Stimulated activated CD4-positive, alpha-beta T cell treated with anti-CD3 and anti-CD28 coated beads, Interleukin-1b, Interleukin-23, amount 100 ng/mL, for 24 hours (primary cell): Measurements from ENCODE around the gene TAB2.
"Not testable (repeated sequence)": the region's sequence is repeated elsewhere in the genome, so short reads cannot be mapped to it uniquely, and the experiment has no call there.

ENCODE experiments used
- DNase-seq, 4 experiments: peaks; one replicate each; pipeline ENCODE4 v3.0.0-alpha.2; 2020; ENCODE audit warnings: low read depth in 4 of 4, low spot score in 1 of 4

Gene TAB2

GRCh38 chr6:149440735-149441671, 123.5 kb downstream of the TAB2 start:
- DNase-seq = no peak

GRCh38 chr6:149441740-149442139, 124.2 kb downstream of the TAB2 start:
- no peak for DNase-seq

- DNase-seq = no peak
Measured at GRCh38 chr6:149443411-149444181, 126.1 kb downstream of the TAB2 start.

DNA sequence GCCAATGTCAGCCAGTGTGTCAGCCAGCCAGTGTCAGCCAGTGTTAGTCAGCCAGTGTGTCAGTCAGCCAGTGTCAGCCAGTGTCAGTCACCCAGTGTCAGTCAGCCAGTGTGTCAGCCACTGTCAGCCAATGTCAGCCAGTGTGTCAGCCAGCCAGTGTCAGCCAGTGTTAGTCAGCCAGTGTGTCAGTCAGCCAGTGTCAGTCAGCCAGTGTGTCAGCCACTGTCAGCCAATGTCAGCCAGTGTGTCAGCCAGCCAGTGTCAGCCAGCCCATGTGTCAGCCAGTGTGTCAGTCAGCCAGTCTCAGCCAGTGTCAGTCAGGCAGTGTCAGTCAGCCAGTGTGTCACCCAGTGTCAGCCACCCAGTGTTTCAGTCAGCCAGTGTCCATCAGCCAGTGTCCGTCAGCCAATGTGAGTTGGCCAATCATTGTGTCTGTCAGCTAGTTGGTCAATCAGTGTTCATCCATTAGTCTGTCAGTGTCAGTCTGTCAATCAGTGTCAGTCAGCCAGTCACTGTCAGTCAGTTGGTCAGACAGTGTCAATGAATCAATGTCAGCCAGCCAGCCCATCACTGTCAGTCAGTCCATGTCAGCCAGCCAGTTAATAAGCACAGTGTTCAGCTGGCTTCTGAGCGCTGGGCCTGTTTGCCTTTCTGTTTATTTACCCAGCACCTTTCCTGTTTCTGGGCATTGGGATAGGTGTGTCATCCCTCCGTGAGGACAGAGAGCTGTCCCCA, 127.0 kb downstream of the TAB2 start:
- DNase-seq = not testable (repeated sequence)

DNA sequence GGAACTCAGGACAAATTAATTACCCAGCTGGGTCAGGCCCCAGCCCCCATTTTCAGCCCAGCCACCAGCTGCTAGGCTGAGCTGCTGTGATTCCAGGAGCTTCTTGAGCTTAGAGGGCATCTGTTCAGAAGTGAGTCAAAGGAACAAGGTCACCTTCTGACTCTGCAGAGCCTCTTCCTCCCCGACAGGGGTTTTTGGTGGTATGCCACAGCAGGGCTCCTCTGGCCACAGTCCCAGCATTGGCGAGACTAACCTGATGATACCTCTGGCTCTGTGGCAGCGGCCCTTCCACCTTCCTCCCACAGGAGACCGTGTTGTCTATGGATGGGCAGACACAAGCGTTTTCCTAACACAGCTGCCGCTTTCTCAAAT, 127.6 kb downstream of the TAB2 start:
- no peak for DNase-seq

- no peak for DNase-seq
Measured at GRCh38 chr6:149445573-149445972, 128.1 kb downstream of the TAB2 start.

- no peak for DNase-seq
Measured at GRCh38 chr6:149446791-149447376, 129.4 kb downstream of the TAB2 start.

DNA sequence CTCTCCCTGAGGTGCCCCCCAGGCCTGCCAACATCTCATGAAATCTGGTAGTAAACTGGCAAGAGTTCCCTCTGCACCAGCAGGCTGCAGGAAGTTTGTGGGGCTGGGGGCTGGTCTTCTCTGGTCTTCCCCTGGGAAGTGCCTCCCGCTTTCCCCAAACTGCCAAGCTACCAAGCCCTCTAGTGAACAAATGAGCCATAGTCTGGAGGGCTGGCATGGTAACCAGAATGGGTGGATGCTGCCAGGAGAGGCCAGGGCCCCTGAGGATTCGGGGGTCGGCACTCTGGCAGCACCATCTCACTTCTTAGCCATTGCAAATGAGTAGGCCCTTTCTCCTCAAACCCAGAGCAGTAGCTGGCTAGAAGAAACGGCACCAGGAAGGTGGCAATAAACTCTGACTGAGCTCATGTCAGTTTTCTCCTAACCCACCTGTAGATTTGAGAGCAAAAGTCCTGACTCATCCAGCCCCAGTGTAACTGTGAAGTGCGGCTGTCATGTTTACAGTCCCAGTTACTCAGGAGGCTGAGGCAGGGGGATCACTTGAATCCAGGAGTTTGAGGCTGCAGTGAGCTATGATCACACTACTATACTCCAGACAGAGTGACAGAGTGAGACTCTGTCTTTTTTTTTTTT, 131.4 kb downstream of the TAB2 start:
- DNase-seq = no peak

DNA sequence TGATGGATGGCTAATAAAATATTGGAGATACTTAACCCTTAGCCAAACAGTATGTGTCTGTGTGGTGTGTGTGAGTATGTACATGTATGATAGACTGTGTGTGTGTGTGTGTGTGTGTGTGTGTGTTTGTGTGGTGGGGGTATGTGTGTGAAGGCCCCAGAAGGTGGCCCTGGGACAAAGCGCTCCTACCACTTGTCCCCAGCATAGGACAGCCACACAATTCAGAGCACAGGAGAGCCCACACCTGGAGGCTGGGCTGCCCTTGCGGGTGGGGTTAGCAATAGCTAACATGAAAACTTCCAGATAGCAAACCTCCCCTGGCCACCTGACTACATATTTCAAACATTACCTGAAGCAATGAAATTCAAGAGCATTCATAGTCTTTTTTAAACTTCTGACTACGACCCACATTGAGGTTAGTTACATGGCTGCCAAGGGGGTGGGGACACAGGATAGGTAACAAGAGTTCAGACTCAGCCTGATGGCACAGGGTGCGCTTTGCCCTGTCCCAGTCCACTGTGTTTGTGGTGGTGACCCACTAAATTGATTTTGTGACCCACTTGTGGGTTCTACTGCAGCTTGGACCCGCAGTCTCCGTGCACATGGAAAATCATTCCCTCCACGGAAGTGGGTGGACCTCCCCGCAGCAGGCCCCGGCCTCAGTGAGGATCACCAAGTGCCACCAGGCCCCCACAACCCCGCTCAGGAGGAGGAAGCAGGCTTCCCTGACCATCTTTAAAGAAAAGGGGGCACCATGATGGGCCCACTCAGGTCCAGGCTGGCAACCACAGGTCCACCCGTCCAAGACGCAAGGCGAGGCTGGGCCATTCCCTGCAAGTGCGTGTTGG, 132.5 kb downstream of the TAB2 start:
- no peak for DNase-seq

GRCh38 chr6:149450679-149451375, 133.3 kb downstream of the TAB2 start:
- DNase-seq = no peak

- DNase-seq = no peak
Measured at GRCh38 chr6:149451376-149452036, 134.0 kb downstream of the TAB2 start.

DNA sequence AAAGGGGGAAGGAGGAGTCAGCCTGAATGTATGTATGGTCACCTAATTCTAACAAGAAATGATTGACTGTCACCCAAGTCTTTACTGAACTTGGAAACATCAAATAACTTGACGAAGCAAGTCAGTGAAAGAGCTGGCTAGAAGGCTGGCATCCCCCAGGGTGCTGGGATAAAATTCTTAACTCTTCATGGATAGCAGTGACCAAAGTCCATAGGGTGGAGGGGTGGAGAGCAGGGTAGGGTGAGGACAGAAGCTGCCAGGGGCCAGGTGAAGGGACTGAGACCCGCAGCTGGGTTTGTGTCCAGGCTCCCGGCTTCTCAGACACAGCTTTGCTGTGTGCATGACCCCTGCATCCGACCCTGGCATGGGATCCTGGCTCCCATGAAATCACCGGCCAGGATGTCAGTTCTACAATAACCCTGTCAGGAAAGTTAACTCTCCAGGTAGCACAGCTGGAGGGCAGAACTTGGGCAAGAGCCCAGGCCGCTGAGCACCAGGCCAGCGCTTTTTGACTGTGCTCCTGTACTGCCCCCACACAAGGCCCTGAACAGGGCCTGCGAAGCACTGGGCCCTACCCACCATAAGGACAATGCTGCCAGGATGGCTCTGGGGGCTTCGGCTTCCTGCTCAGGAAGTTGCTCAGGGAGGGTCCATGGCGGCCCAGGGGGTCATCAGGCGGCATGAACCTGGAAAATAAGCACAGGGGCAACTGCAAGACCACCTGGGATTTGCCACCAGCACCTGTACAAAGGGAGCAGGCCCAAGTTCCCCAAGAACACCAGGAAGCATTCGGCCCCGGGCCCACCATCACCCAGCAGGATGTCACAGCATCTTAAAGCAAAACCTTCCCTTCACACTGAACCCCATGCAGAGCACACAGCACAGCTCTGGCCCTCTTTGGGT, 134.8 kb downstream of the TAB2 start:
- no peak for DNase-seq

DNA sequence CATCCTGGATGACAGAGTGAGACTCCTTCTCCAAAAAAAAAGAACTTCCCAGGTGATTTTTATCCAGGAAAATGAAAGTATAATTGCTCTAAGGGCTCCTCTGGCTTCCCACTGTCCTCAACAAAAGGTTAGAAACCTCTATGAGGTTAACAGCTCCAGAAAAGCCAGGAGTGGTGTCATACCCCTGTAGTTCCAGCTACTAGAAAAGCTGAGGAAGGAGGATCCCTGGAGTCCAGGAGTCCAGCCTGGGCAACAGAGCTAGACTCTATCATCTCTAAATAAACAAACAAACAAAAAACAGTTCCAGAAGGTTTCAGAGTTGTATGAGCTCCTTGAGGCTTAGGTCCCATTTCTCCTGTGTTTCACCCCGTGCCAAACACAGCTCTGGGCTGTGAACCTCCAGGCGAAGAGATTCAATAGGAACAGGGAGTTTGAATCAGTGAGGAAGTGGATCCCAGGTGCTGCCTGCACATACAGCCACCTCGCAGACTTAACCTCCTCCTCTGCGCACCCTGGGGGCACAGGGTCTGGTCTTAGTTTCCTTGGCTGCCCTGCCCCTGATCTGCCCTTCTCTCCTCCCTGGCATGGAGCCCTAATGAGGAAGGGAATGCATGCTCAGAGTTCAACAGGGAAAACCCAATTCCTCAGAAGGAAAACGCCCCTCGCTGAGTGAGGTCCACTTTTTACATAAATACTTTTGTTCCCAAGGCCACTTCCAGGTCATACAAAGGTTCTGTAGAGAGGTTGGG, 136.3 kb downstream of the TAB2 start:
- no peak for DNase-seq

- no peak for DNase-seq
Measured at GRCh38 chr6:149454346-149454848, 136.9 kb downstream of the TAB2 start.

DNA sequence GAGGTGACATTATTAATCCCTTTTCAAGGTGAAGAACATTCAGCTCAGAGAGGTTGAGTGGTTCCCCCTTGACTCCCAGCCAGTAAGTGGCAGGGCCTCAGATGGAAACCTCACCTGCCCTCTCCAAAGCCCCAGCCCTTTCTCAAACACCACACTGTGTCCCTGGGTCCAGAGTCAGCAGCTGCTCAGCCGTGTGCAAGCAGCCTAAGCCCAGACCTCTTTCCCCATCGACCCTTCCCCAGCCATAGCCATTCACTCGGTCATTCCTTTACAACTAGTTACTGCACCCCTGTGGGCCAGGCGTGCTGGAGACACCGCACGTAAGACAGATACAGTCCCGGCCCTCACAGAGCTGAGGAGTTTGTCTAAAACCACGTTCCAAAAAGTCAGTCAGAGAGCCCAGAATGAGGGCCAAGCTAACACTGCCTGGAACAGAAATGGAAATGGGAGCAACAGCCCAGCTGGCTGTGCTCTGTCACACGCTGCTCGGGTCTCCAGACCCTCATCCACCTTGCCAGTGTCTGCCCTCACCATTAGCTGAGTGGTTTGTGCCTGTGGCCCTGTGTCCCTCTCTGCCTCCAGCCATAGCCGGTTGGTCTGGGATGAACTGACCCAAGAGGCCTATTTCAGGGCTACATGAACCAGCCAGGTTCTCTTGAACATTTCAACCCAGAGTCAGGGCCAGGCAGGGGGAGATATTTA, 137.7 kb downstream of the TAB2 start:
- no peak for DNase-seq
